Pancreas (tissue), 10 donors: ENCODE results near the gene MCAT. TPM values are rescaled to one million over a fixed set of nuclear protein-coding genes. Genes with fewer than 3 reads are reported as not detected.
A peak's percentile ranks its signal among the peaks of the same experiment; 100 is the strongest.

Experiments
- ATAC-seq, 4 donors: fragments of 200-7000 bp; cut with Tn5 transposase; one replicate each; pipeline versions ENCODE4 v1.8.0 to v1.9.1; 2020; ENCODE audit warnings: mild to moderate bottlenecking in 4 of 4, moderate library complexity in 4 of 4
- DNase-seq, 6 donors: peaks; one replicate each; pipeline ENCODE4 v3.0.0-alpha.2; 2020
- FAIRE-seq: peaks from 2 replicates; lab custom pipeline; 2012; peaks lifted over from hg19 to GRCh38; lab: Jason Lieb, UNC
- H3K27ac ChIP-seq, 4 donors: fragments of 200-600 bp; sonication (generic); 1 replicate in 3 of 4; 2 replicates in 1 of 4; pipeline versions ENCODE4 v1.5.0 to v1.8.0; 2020
- H3K27me3 ChIP-seq, 4 donors: fragments of 200-600 bp; one replicate each; pipeline ENCODE4 v1.8.0; 2021
- H3K36me3 ChIP-seq, 3 donors: fragments of 200-600 bp; sonication (generic) in 1 of 3; one replicate each; pipeline versions ENCODE4 v1.5.0 to v1.8.0; 2020 to 2021
- H3K4me1 ChIP-seq, 3 donors: fragments of 200-600 bp; one replicate each; pipeline ENCODE4 v1.8.0; 2021
- H3K4me3 ChIP-seq, 4 donors: fragments of 200-600 bp; sonication (generic) in 2 of 4; one replicate each; pipeline versions ENCODE4 v1.5.0 to v1.8.0; 2020 to 2021
- H3K9me3 ChIP-seq, 4 donors: fragments of 200-600 bp; one replicate each; pipeline ENCODE4 v1.8.0; 2021
- CTCF ChIP-seq, 4 donors: fragments of 200-600 bp; sonication (generic) in 3 of 4; IDR thresholded peaks; one replicate each; pipeline versions ENCODE4 v1.5.0 to v1.8.0; 2021; ENCODE audit warnings: antibody characterized with exemption in 4 of 4
- WGBS, 2 donors: extraction: QIAGEN DNeasy Blood & Tissue Kit; methylation state at CpG; one replicate each; pipeline ENCODE4 v1.1.7; 2013; 5-methylcytosine and 5-hydroxymethylcytosine counted together
- intact Hi-C, 3 donors: fragments of 100-400 bp; cut with DNase I; formaldehyde crosslinking; loops; one replicate each; pipeline versions ENCODE4 v1.11.1 to v1.14.2; 2022
- polyA plus RNA-seq, 2 donors: library from polyadenylated mRNA; stranded (reverse); fragments of 200-250 nt; gene quantifications; one replicate each; pipeline ENCODE4 v1.2.3, GENCODE V29; 2013
- total RNA-seq, 6 donors: library from RNA; stranded (reverse); fragmentation: NEBNext Ultra II Directional in 4 of 6; extraction: Animal tissue kit (Norgen Biotek cat#: 25700) in 4 of 6; gene quantifications; one replicate each; pipeline versions ENCODE4 v1.2.1 to v1.2.4, GENCODE V29; 2021 to 2023
- donor health status: healthy with polysubstance abuse.
- donor health status: DM: no; HTN: no; CAD: no; lungs with moderate emphysema.
- donor health status: DM: no; HTN: no; CAD: no.
- donor health status: control.
- donor health status: control.
- donor health status: Bipolar disorder and iron deficiency.
- donor health status: DM: yes; HTN: yes; CAD: no.
- donor health status: DM: no; HTN: no; CAD: no.
- donor health status: DM: no; HTN: no; CAD: no.
- donor health status: DM: yes; HTN: yes; CAD: no.

MCAT gene
- total and polyA plus RNA-seq, 8 donors: 7.0 to 14.1 (median 10.7) TPM

GRCh38 chr22:43136255-43136654 lies 6.9 kb downstream of the MCAT start:
- peak in 1 of 6 donors; percentile 65 for DNase-seq
- WGBS, 2 donors: 59 to 62% methylated on average over 9 of the region's 9 CpGs
- Histone ChIP-seq H3K27ac (no peak overlapping the region), H3K4me3 (no peak overlapping the region), H3K27me3 (no peaks in the 10 kb centered on the region), H3K36me3 (peaks cover 0 to 50% (median 4%) of the 10 kb centered on the region in 3 donors), H3K4me1 (peaks cover 0 to 2% (median 0%) of the 10 kb centered on the region in 3 donors), H3K9me3 (no peaks in the 10 kb centered on the region)
- TF ChIP-seq CTCF (IDR thresholded peaks at IDR 0.05): peak in 3 of 4 donors; percentile 18 to 31 (median 24)
- peak in 3 of 4 donors; percentile 64 to 80 (median 66) for ATAC-seq
- intact Hi-C loops: no loop called here
- no peak for FAIRE-seq

GRCh38 chr22:43135565-43135964 lies 7.6 kb downstream of the MCAT start:
- FAIRE-seq (no peak), ATAC-seq (no peak)
- peaks cover 0 to 50% (median 4%) of the 10 kb centered on the region in 3 donors for H3K36me3 ChIP-seq

GRCh38 chr22:43134553-43134952 lies 8.6 kb downstream of the MCAT start:
- peaks cover 2 to 3% (median 2%) of the 10 kb centered on the region in 3 donors for H3K4me1 ChIP-seq
- intact Hi-C loops: no loop called here
- no peak for TF ChIP-seq CTCF (IDR thresholded peaks at IDR 0.05)
- DNase-seq (no peak), FAIRE-seq (no peak), ATAC-seq (no peak)
- H3K27me3 ChIP-seq: no peaks in the 10 kb centered on the region
- H3K4me3 ChIP-seq: no peak overlapping the region
- H3K9me3 ChIP-seq: no peaks in the 10 kb centered on the region
- WGBS, 2 donors: 98 to 99% methylated on average over 4 of the region's 4 CpGs
- H3K27ac ChIP-seq: no peak overlapping the region
- peaks cover 0 to 44% (median 4%) of the 10 kb centered on the region in 3 donors for H3K36me3 ChIP-seq

More at GRCh38 chr22:43135565-43135964, 7.6 kb downstream of the MCAT start:
- DNase-seq: no peak
- Histone ChIP-seq H3K9me3 (no peaks in the 10 kb centered on the region), H3K27ac (no peak overlapping the region), H3K4me1 (no peaks in the 10 kb centered on the region), H3K27me3 (no peaks in the 10 kb centered on the region), H3K4me3 (no peak overlapping the region)
- intact Hi-C loops: no loop called here
- no peak for TF ChIP-seq CTCF (IDR thresholded peaks at IDR 0.05)
- WGBS, 2 donors: 89% methylated on average over 5 of the region's 5 CpGs

- FAIRE-seq: no peak
- no peak overlapping the region for H3K4me3 ChIP-seq
- DNase-seq: no peak
- no peak overlapping the region for H3K27ac ChIP-seq
- TF ChIP-seq CTCF (IDR thresholded peaks at IDR 0.05): no peak
- 89 to 91% methylated on average over 9 of the region's 9 CpGs for WGBS, 2 donors
- no peaks in the 10 kb centered on the region for H3K9me3 ChIP-seq
- ATAC-seq: no peak
- H3K4me1 ChIP-seq: peaks cover 5 to 12% (median 10%) of the 10 kb centered on the region in 3 donors
- peaks cover 0 to 38% (median 4%) of the 10 kb centered on the region in 3 donors for H3K36me3 ChIP-seq
- intact Hi-C loops: no loop called here
- no peaks in the 10 kb centered on the region for H3K27me3 ChIP-seq
Measured at GRCh38 chr22:43133401-43133800, 9.8 kb downstream of the MCAT start.

- ATAC-seq (no peak), FAIRE-seq (no peak), DNase-seq (no peak)
- Histone ChIP-seq H3K9me3 (no peaks in the 10 kb centered on the region), H3K4me1 (peaks cover 5 to 12% (median 10%) of the 10 kb centered on the region in 3 donors), H3K27me3 (no peaks in the 10 kb centered on the region), H3K4me3 (no peak overlapping the region), H3K36me3 (peaks cover 0 to 23% (median 0%) of the 10 kb centered on the region in 3 donors), H3K27ac (no peak overlapping the region)
- intact Hi-C loops: no loop called here
- no peak for TF ChIP-seq CTCF (IDR thresholded peaks at IDR 0.05)
- 89 to 93% methylated on average over 17 of the region's 17 CpGs for WGBS, 2 donors
Measured at GRCh38 chr22:43131773-43132501, 11.3 kb downstream of the MCAT start.
